Stimulated activated CD4-positive, alpha-beta T cell treated with anti-CD3 and anti-CD28 coated beads, Interleukin-4, amount 100 ng/mL, for 4 hours (primary cell): ENCODE data around the gene GALNS.

ENCODE experiments used
- DNase-seq, 2 experiments: peaks; one replicate each; pipeline ENCODE4 v3.0.0-alpha.2; 2020

The GALNS gene

GRCh38 chr16:88813269-88814143, 43.2 kb downstream of the GALNS start:
- DNase-seq: no peak

DNA sequence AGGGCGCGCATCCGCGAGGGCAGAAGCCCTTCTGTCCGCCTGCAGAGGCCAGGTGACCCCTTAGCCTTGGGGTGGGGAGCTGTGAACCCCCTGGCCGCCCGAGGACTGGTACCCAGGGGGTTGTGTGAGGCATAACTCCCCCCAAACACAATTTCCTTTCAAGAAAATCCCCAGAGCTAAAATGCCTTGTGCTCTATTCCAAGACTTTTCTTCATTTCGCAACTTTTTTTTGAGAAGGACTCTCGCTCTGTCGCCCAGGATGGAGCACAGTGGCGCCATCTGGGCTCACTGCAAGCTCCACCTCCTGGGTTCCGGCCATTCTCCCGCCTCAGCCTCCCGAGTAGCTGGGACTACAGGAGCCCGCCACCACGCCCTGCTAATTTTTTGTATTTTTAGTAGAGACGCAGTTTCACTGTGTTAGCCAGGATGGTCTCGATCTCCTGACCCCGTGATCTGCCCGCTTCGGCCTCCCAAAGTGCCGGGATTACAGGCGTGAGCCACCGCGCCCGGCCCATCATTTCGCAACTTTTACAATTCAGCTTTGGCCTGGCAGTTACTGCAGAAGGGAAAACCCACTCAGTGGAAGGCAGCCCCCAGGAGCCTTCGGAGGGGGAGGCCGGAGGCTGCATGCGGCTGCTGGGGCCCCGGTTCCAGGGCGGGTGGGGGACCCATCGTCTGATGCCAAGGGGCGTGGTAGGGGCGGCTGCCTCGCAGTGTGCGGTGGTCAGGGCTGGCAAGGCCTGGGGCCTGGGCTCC, 44.1 kb downstream of the GALNS start:
- DNase-seq: no peak

GRCh38 chr16:88811769-88812512, 44.8 kb downstream of the GALNS start, which contains the start of gene APRT:
APRT (minus strand) TSS chr16:88811928; CDS start chr16:88811899, 29 bp downstream.
- DNase-seq: peak; percentile 93 to 98

GRCh38 chr16:88810912-88811768, 45.6 kb downstream of the GALNS start:
- peak; percentile 63 to 65 for DNase-seq

DNA sequence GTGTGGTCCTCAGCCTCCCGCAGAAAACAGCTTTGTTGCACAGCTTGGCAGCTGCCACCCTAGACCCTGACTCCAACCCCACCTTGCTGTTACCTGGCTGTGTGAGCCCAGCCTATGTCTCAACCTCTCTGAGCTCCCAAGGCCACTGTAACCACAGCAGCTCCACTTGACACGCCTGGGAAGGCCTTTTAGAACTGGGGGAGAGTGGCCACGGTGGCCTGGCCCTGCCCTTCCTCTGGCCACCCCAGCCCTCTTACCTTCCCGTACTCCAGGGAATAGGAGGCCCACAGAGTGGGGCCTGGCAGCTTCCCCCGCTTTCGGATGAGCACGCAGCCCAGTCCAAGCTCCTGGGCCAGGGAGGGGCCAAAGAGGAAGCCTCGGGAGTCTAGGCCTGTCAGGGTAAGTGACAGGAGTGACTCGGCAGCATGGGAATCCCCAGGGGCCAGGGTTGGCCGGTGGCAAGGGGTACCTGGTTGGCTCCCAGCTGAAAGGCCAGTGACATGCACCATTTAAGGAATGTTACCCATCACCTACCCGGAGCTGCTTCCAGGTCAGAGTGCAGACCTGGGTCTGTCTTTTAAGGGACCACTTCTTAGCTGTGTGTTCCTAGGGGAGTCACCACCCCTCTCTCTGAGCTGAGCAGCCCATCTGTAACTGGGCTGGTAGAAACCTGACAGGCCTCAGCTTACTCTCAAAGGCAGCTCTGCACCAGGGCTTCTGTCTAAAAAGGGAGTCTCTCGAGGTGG, 46.4 kb downstream of the GALNS start:
- peak in 1 of 2 experiments; percentile 46 for DNase-seq

DNA sequence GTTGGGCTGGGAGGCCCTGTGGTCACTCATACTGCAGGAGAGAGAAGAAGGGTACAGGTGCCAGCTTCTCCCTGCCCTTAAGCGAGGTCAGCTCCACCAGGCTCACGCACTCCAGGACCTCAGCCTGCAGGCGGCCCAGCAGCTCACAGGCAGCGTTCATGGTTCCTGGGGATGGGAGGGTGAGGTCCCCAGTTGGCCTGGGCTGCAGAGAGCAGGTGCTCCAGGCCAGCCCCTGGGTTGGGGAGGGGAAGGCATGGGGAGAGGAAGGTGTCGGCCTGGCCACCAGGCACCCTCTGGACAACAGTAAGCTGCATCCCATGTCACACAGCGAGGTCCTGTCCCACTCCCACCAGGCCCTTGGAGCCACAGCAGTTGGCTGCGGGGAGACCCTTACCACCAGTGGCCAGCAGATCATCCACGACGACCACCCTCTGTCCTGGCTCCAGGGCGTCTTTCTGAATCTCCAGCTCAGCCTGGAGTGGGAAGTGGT, 47.0 kb downstream of the GALNS start:
- no peak for DNase-seq

DNA sequence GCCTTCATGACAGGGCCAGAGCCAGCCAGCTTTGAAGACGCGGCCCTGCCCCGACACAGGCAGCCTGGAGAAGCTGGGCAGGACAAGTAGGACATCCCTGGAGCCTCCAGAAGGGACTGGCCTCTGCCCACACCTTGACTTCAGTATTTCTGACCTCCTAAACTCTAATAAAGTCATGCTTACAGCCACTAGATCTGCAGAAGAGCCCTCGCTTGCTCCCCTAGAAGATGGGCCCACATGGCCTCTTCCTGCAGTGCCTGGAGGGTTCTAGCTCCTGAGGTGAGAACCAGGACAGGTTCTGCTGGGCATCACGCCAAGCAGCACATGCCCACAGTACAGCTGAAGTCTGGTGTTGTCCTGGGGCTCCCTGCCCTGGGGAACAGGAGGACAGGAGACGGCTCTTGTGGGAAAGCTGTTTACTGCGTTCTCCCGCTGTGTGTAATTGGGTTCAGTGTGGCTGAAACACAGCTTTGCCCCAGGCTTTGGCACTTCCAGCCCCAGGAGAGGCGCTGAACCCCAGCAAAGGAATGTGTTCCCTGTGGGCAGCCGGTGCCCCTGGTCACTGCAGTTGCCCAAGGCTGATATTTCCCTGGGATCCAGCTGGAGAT, 47.6 kb downstream of the GALNS start:
- DNase-seq: no peak

DNA sequence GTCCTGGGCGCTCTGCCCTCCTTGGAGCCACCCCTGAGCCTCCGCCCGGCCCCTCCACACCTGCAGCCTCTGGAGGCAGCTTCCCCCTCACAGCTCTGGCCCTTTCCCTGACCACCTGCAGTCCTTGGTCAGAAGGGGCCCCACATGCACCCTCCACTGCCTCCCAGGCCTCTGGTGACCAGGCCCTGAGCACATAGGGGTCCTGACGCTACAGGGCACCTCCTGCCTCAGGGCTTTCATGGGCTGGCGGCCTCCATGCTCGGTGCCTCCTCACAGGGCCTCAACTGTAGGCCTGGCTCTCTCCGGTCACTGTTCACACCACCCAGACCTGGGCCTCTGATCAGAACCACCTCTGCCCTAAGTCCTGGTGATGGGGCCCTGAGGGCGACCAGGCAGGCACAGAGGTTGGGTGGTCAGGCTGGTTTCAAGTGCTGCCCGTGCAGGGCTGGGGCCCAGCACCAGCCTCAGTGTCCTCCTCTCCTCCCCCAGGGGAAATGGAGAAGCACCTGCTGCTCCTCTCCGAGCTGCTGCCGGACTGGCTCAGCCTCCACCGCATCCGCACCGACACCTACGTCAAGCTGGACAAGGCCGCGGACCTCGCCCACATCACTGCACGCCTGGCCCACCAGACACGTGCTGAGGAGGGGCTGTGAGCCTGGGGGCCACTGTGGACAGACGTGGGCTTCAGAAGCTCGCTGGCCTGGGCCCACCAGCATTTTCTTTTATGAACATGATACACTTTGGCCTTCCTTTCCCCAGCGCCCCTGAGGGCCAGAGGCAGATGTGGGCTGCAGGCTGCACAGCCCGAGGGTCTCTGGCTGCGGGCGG, 48.9 kb downstream of the GALNS start:
- no peak for DNase-seq

- no peak for DNase-seq
Observed at GRCh38 chr16:88807142-88807625, 49.6 kb downstream of the GALNS start.

DNA sequence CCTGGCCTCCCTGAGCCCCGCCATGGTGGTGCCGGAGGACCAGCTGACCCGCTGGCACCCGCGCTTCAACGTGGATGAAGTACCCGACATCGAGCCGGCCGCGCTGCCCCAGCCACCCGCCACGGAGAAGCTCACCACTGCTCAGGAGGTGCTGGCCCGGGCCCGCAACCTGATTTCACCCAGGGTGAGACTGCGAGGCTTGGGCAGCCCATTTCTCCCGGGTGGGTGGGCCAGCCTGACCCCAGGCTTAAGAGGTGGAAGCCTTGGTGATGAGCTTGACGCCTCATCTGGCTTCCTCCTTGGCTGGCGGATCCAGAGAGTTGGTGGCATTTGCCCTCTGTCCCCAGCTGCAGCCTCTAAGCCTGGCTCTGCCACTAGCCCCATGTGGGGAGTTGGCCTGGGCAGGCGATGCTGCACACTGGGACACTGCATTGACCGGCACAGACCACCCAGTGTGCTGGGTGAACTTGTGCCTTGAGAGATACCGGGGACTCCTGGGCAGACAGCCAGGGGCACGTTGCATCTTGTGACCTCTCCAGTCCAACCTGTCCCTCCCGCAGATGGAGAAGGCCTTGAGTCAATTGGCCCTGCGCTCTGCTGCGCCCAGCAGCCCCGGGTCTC, 50.1 kb downstream of the GALNS start:
- no peak for DNase-seq

GRCh38 chr16:88805887-88806393, 50.8 kb downstream of the GALNS start:
- no peak for DNase-seq

DNA sequence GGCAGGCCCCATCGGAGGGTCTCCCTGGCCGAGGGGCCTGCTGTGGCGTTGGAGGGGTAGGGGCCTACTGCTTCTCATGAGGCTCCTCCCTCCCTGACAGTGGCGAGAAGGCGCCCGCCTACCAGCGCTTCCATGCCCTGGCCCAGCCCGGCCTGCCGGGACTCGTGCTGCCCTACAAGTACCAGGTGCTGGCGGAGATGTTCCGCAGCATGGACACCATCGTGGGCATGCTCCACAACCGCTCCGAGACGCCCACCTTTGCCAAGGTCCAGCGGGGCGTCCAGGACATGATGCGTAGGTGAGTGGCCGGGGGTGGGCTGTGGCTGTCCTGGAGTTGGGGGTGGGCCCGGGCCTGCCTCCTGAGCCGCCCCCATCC, 51.4 kb downstream of the GALNS start:
- DNase-seq: no peak

- DNase-seq: no peak
Observed at GRCh38 chr16:88804552-88805339, 52.0 kb downstream of the GALNS start.

DNA sequence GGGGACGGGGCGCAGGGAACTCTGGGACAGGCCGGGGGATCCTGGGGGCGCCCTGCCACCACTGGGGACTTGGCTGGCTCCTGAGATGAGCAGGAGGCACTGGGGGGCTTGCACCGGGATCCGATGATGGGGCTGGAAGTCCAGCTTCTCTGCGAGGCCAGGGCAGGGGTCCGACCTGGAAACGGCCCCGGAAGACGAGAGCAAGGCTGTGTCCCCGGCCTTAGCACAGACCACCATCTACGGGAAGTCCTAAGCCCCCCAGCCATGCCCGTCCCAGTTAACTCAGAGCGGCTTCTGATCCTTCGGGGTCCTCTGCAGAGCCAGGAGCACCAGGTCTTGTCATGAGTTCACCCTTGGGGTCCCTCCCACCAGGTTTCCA, 52.6 kb downstream of the GALNS start:
- DNase-seq: no peak

GRCh38 chr16:88803264-88803987, 53.3 kb downstream of the GALNS start, which contains the start of gene CDT1:
CDT1 (plus strand) TSS chr16:88803789; CDS start chr16:88803832, 43 bp downstream.
- peak; percentile 81 to 88 for DNase-seq

- no peak for DNase-seq
Observed at GRCh38 chr16:88800277-88800592, 56.5 kb downstream of the GALNS start.

- no peak for DNase-seq
Observed at GRCh38 chr16:88799569-88800276, 57.0 kb downstream of the GALNS start.
